OCI-LY1 (cell line): ENCODE measurements around the gene OR6J1.

Experiments
- H2AFZ ChIP-seq: fragments of 200-600 bp; sonication (generic), shearing (Covaris generic); 2 replicates; pipeline ENCODE4 v1.6.0; 2014; ENCODE audit warnings: antibody characterized with exemption, mild to moderate bottlenecking, low read length
- H3F3A ChIP-seq: fragments of 200-600 bp; sonication (generic), shearing (Covaris generic); 2 replicates; pipeline ENCODE4 v1.6.0; 2014; ENCODE audit warnings: mild to moderate bottlenecking, antibody characterized with exemption, low read length, moderate library complexity; ENCODE audit not compliant: insufficient read depth
- H3K27ac ChIP-seq: fragments of 200-600 bp; sonication (generic); 2 replicates; pipeline ENCODE4 v1.5.1; 2014; ENCODE audit warnings: low read length, mixed run types, mild to moderate bottlenecking, low read depth; ENCODE audit not compliant: poor library complexity, severe bottlenecking
- H3K27me3 ChIP-seq: fragments of 200-600 bp; sonication (generic); 2 replicates; pipeline ENCODE4 v1.6.0; 2014; ENCODE audit warnings: antibody characterized with exemption, mild to moderate bottlenecking, low read length, moderate library complexity; ENCODE audit not compliant: insufficient read depth
- H3K36me3 ChIP-seq: fragments of 200-600 bp; sonication (generic); 2 replicates; pipeline ENCODE4 v1.6.1; 2014; ENCODE audit warnings: mild to moderate bottlenecking, antibody characterized with exemption, low read length, moderate library complexity, mixed read lengths; ENCODE audit not compliant: insufficient read depth
- H3K4me1 ChIP-seq: fragments of 200-600 bp; sonication (generic); 2 replicates; pipeline ENCODE4 v1.5.1; 2014; ENCODE audit warnings: mild to moderate bottlenecking, low read length, moderate library complexity; ENCODE audit not compliant: insufficient read depth, severe bottlenecking
- H3K4me2 ChIP-seq: fragments of 200-600 bp; sonication (generic), shearing (Covaris generic); 2 replicates; pipeline ENCODE4 v1.6.1; 2014; ENCODE audit warnings: low read length
- H3K4me3 ChIP-seq: fragments of 200-600 bp; sonication (generic); 2 replicates; pipeline ENCODE4 v1.5.1; 2014; ENCODE audit warnings: low read length, low read depth, mild to moderate bottlenecking, mixed read lengths; ENCODE audit not compliant: poor library complexity, severe bottlenecking
- H3K79me2 ChIP-seq: fragments of 200-600 bp; shearing (Covaris generic); 2 replicates; pipeline ENCODE4 v1.6.1; 2016; ENCODE audit warnings: mixed run types, low read length, mixed read lengths; ENCODE audit not compliant: insufficient read depth
- H3K9ac ChIP-seq: fragments of 200-600 bp; sonication (generic), shearing (Covaris generic); 2 replicates; pipeline ENCODE4 v1.6.1; 2014; ENCODE audit warnings: mild to moderate bottlenecking, low read length, mixed read lengths
- H3K9me2 ChIP-seq: fragments of 200-600 bp; sonication (generic), shearing (Covaris generic); 2 replicates; pipeline ENCODE4 v1.6.1; 2014; ENCODE audit warnings: low read depth, mild to moderate bottlenecking, low read length, mixed read lengths
- H3K9me3 ChIP-seq: fragments of 200-600 bp; shearing (Covaris generic); 2 replicates; pipeline ENCODE4 v1.6.1; 2014; ENCODE audit warnings: low read length, mixed read lengths
- H4K20me1 ChIP-seq: fragments of 200-600 bp; sonication (generic), shearing (Covaris generic); 2 replicates; pipeline ENCODE4 v1.6.0; 2016; ENCODE audit warnings: mild to moderate bottlenecking, low read length; ENCODE audit not compliant: insufficient read depth
- CTCF ChIP-seq: fragments of 200-600 bp; sonication (generic), shearing (Covaris generic); IDR thresholded peaks from 2 replicates; pipeline ENCODE4 v1.5.1; 2017; ENCODE audit warnings: mild to moderate bottlenecking, antibody characterized with exemption, low read length, moderate library complexity, mixed read lengths
- EZH2 ChIP-seq: fragments of 200-600 bp; sonication (generic), shearing (Covaris generic); IDR thresholded peaks from 2 replicates; pipeline ENCODE4 v1.8.0; 2017; ENCODE audit warnings: borderline replicate concordance, mixed run types, mild to moderate bottlenecking, antibody characterized with exemption, low read length, moderate library complexity, mixed read lengths

OR6J1 gene

GRCh38 chr14:22630066-22630465 is 14.1 kb downstream of the OR6J1 start:
- H3K4me3 ChIP-seq = no peak overlapping the region
- no peaks in the 10 kb centered on the region for H3K36me3 ChIP-seq
- no peaks in the 10 kb centered on the region for H3F3A ChIP-seq
- no peak overlapping the region for H2AFZ ChIP-seq
- TF ChIP-seq CTCF = no peak
- no peak for TF ChIP-seq EZH2
- no peaks in the 10 kb centered on the region for H3K9me3 ChIP-seq
- H3K4me2 ChIP-seq = no peak overlapping the region
- no peaks in the 10 kb centered on the region for H3K79me2 ChIP-seq
- H3K4me1 ChIP-seq = no peaks in the 10 kb centered on the region
- no peak overlapping the region for H3K9ac ChIP-seq
- H3K27me3 ChIP-seq = peaks cover 9% of the 10 kb centered on the region; the same call in 1 of the 2 replicates
- H3K9me2 ChIP-seq = no peaks in the 10 kb centered on the region
- H4K20me1 ChIP-seq = no peaks in the 10 kb centered on the region
- H3K27ac ChIP-seq = no peak overlapping the region

- H3K9me3 ChIP-seq = no peaks in the 10 kb centered on the region
- no peak overlapping the region for H3K4me2 ChIP-seq
- no peaks in the 10 kb centered on the region for H4K20me1 ChIP-seq
- no peaks in the 10 kb centered on the region for H3K4me1 ChIP-seq
- no peak overlapping the region for H3K4me3 ChIP-seq
- H3K36me3 ChIP-seq = no peaks in the 10 kb centered on the region
- no peaks in the 10 kb centered on the region for H3F3A ChIP-seq
- peaks cover 9% of the 10 kb centered on the region; the same call in 1 of the 2 replicates for H3K27me3 ChIP-seq
- TF ChIP-seq EZH2 = no peak
- TF ChIP-seq CTCF = no peak
- no peak overlapping the region for H3K9ac ChIP-seq
- no peaks in the 10 kb centered on the region for H3K79me2 ChIP-seq
- H2AFZ ChIP-seq = no peak overlapping the region
- H3K9me2 ChIP-seq = no peaks in the 10 kb centered on the region
- no peak overlapping the region for H3K27ac ChIP-seq
Observed at GRCh38 chr14:22629361-22629760, 14.8 kb downstream of the OR6J1 start.

GRCh38 chr14:22627506-22628263 is 16.5 kb downstream of the OR6J1 start:
- Histone ChIP-seq H3K9ac (no peak overlapping the region), H3K4me3 (no peak overlapping the region), H3K36me3 (no peaks in the 10 kb centered on the region), H4K20me1 (no peaks in the 10 kb centered on the region), H3K9me2 (no peaks in the 10 kb centered on the region), H3K9me3 (no peaks in the 10 kb centered on the region), H3K27ac (no peak overlapping the region), H3K4me1 (no peaks in the 10 kb centered on the region), H3K27me3 (peaks cover 5% of the 10 kb centered on the region; the same call in 1 of the 2 replicates), H3K4me2 (no peak overlapping the region), H3K79me2 (no peaks in the 10 kb centered on the region), H2AFZ (no peak overlapping the region), H3F3A (no peaks in the 10 kb centered on the region)
- TF ChIP-seq CTCF = no peak
- TF ChIP-seq EZH2 = no peak
